ENCODE data around the gene AURKAIP1.

DNA sequence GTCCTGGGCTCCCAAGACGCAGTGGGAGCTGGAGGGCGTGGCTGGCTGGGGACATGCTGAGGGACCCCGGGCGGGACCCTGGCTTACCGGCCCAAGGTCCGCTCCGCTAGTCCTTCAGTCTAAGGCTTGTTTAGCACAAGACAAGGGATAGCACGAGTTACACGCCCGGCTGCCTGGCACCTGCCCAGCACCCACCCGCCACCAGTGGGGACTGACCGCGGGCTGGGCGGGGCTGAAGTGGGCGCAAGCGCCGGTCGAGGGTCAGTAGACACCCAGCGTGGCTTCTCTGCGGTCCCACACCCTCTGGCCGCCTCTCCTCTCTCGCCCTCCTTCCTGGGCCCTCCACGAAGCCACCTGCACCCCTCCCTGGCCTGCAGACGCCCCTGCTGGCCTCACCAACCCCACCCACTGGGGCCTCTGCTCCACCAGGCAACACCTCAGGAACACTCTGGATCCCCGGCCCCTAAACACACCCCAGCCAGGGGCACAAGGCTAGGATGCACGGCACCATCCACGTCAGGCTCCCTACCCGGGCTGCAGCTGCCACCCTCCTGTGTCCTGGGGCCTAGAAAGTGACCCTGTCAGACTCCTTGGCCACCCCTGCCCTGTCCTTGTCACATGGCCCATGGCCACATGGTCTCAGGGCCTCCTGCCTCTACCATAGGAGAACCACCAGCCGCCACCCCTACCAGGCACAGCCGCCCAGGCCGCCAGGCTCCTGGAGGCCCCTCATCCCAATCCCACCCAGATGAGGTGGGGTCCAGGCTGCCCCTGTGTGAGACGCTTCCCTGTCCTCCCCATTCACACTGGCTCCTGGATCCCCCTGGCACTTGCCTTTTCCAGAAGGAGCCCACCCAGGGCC lies 37.8 kb downstream of the AURKAIP1 start:
- TF ChIP-seq, protein P1, sequence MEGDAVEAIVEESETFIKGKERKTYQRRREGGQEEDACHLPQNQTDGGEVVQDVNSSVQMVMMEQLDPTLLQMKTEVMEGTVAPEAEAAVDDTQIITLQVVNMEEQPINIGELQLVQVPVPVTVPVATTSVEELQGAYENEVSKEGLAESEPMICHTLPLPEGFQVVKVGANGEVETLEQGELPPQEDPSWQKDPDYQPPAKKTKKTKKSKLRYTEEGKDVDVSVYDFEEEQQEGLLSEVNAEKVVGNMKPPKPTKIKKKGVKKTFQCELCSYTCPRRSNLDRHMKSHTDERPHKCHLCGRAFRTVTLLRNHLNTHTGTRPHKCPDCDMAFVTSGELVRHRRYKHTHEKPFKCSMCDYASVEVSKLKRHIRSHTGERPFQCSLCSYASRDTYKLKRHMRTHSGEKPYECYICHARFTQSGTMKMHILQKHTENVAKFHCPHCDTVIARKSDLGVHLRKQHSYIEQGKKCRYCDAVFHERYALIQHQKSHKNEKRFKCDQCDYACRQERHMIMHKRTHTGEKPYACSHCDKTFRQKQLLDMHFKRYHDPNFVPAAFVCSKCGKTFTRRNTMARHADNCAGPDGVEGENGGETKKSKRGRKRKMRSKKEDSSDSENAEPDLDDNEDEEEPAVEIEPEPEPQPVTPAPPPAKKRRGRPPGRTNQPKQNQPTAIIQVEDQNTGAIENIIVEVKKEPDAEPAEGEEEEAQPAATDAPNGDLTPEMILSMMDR (IDR thresholded peaks at IDR 0.05; ENCODE audit: low read depth, low read length): no peak
- TF ChIP-seq, protein P2, sequence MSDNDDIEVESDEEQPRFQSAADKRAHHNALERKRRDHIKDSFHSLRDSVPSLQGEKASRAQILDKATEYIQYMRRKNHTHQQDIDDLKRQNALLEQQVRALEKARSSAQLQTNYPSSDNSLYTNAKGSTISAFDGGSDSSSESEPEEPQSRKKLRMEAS (IDR thresholded peaks at IDR 0.05; ENCODE audit: low read depth, low read length): no peak
- TF ChIP-seq MYC (IDR thresholded peaks at IDR 0.05; ENCODE audit: low read depth, low read length) (no peak), POLR2A (IDR thresholded peaks at IDR 0.05; ENCODE audit: extremely low read depth, insufficient read length) (no peak)

Measured in NB4 (cell line).